NCI-H2107 (cell line): ENCODE results near the gene MAGEA10.
"Not testable (repeated sequence)": the region's sequence is repeated elsewhere in the genome, so short reads cannot be mapped to it uniquely, and the experiment has no call there.

ENCODE experiments used
- DNase-seq: peaks from one replicate; lab custom pipeline; 2025; lab: John Stamatoyannopoulos, UW

Gene MAGEA10

DNA sequence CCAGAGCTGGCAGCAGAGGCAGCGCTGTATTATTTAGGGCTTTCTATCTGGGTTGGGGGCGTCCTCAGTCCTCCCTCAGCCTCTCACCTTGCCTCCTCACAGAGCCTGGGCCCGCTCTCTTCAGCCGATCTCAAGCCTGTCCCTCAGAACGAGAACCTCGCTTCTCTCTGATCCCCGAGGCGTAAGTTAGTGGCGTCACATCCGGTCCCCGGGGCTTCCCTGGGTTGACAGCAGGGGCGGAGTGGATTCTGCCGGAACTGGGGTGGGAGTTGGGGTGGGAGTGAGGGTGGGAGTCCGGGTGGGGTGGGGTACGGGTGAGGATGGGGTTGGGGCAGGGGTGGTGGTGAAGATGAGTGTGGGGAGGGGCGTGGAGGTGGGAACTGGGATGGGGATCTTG, at the start of gene MAGEA10:
TSS of gene MAGEA10 (minus strand) at position 190 of the 397 bp plus-strand sequence. CDS start 2,957 bp downstream, outside the sequence.
- DNase-seq: no peak

GRCh38 chrX:152177497-152178269, 39.3 kb upstream of the MAGEA10 start:
- DNase-seq: no peak

GRCh38 chrX:152177052-152177451, 38.7 kb upstream of the MAGEA10 start:
- no peak for DNase-seq

DNA sequence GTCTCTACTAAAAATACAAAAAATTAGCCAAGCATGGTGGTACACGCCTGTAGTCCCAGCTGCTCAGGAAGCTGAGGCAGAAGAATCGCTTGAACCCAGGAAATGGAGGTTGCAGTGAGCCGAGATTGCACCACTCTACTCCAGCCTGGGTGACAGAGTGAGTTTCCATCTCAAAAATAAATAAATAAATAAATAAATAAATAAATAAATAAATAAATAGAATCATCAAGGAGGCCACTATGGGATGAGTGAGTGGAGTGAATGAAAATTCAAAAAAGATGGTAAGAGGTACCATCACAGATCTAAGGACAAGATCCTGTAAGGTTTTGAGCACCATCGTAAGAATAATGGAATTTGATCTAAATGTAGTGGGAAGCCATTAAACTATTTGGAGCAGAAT, 37.5 kb upstream of the MAGEA10 start:
- not testable (repeated sequence) for DNase-seq

- not testable (repeated sequence) for DNase-seq
Observed at GRCh38 chrX:152173923-152174322, 35.5 kb upstream of the MAGEA10 start.

DNA sequence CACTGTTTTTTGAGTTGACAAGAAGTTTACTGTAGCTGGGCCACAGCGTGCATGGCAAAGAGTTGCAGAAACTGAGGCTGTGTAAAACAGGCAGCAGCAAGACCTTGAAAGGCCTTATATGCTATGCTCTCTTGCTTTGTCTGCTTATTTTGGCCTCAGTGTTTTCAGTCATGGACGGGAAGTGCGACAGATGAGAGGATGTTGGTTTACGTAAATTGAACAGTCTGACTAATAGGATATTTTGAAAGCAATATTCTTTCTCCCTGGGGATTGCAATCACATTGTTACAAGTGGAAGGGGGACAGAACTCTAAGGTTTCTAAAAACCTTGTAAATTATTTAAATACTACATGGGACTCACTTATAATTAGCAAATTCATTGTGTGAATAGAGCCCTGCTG, 32.2 kb upstream of the MAGEA10 start:
- no peak for DNase-seq

GRCh38 chrX:152165033-152165743, 26.8 kb upstream of the MAGEA10 start:
- DNase-seq: no peak

- no peak for DNase-seq
Observed at GRCh38 chrX:152157042-152157441, 18.7 kb upstream of the MAGEA10 start.

- DNase-seq: no peak
Observed at GRCh38 chrX:152155766-152156310, 17.5 kb upstream of the MAGEA10 start.

GRCh38 chrX:152154050-152154449, 15.7 kb upstream of the MAGEA10 start:
- DNase-seq: no peak

DNA sequence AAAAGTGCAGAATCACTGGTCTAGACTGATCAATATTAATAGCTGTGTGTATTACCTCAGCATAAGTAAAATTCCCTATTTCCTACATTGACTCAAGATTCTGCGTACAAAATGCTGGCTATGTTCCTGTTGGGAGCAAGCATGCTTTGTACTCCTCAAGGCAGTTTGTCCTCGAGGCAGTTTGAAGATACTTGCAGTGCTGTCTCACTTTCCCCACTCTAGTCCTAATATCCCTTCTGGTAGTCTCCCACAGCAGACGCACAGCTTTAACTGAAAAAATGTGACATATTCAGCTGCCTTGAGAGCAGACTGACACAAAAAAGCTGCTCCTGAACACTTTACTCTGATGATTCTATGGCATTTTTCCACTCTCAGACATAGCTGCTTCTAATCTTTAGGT, 12.9 kb upstream of the MAGEA10 start:
- DNase-seq: no peak

GRCh38 chrX:152149648-152150047, 11.3 kb upstream of the MAGEA10 start:
- no peak for DNase-seq

DNA sequence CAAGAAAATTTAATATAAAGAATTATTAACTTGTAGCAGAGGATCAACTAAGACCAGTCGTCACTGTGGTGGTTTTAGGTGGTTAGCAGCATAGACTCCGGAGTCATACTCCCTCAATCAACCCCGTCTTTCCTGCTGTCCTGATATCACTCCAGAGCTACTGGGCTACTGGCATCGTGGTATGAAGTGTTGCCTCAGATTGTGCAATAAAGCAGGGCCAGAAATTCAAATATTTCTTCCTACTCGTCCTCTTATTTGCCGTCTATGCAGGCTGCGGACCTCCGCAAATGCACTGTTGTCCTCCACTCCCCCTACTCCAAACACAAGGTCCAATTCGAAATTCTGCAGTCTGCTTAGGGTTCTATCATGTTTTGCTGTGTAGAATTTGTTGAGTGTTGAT, 1.2 kb upstream of the MAGEA10 start:
- no peak for DNase-seq

DNA sequence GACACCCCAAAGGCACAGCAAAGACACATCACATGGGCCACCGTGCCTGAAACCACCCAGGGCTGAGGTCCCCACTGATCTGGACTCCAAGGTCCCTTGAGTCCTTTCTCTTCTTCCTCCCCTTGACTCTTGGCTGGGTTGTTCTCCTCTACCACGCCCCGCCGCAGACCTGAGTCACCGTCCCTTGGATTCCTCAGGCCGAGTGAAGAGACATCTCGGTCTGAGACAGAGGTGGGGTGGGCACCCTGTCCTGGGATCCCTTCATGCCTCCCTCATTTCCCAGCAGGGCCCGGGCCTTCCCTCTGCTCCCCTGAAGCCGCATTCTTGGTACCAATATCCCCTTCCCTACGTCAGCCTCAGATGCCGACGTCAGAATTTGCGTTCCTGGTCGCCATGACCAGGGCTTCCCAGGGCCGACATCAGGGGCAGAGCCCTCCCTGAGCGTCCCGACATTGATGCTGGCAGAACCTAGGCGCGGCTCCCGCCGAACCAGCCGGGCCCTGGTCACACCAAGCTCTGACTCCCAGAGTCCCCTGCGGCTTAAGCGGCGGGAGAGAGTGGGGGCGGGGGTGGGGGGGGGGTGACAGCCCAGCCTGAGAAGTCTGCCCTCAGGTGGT, 498 bp downstream of the MAGEA10 start:
- DNase-seq: no peak

GRCh38 chrX:152136312-152136711, 2.1 kb downstream of the MAGEA10 start:
- no peak for DNase-seq

- DNase-seq: no peak
Observed at GRCh38 chrX:152131525-152131924, 6.9 kb downstream of the MAGEA10 start.

DNA sequence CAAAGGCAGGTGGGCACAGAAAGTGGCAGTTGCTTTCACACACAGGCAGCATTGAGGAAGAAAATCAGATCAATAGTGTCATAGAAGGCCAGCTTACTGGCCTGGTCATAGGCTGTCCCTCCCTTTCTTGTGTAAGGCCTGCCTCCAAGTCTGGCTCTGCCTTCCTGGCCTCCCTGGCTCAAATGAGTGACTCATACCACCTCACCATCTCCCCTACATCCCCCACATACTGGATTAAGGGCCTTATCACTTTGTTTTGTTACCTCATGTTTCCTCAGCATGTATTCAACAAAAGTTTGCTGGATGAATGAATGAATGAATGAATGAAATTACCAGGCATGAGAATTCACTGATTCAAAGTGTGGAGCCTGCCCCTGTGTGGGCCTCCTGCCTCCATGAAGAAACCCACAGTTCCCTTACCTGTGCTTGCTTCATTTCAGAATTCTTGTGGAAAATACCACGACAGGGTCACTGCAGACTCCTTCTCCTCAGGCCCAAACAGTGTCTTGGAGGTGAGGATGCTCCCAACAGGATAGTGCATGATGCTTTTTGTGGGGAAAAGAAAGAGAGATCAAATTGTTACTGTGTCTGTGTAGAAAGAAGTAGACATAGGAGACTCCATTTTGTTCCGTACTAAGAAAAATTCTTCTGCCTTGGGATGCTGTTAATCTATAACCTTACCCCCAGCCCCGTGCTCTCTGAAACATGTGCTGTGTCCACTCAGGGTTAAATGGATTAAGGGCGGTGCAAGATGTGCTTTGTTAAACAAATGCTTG, 9.1 kb downstream of the MAGEA10 start:
- DNase-seq: not testable (repeated sequence)

- DNase-seq: no peak
Observed at GRCh38 chrX:152117305-152117704, 21.1 kb downstream of the MAGEA10 start.

DNA sequence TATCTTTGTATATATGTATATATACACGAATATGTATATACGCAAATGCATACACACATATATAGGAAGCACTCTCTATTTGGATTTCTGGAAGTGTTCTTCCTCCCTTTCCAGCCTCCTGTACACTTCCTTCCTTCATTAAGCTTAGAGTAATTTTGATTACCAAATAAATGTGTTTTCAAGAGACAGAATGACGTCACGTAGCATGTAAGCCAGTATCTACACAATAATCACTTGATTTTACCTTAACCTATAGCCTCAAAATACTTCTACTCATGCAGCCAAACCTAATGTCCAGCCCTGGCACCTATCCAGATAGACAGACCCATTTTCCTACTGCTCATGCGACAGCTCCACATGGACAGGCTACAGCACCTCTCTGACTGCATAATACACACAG, 29.9 kb downstream of the MAGEA10 start:
- no peak for DNase-seq

DNA sequence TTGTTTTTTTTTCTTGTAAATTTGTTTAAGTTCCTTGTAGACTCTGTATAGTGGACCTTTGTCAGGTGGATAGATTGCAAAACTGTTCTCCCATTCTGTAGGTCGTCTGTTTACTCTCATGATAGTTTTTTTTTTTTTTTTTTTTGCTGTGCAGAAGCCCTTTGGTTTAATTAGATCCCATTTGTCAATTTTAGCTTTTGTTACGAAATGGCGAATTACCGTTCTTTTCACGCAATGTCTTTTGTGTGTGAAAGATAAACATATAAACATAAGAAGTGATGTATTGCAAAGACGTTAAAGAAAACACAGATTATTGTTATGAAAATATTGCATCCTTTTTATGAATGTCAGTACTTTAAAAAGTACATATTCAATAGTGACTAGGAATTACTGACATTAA, 34.5 kb downstream of the MAGEA10 start:
- no peak for DNase-seq

- no peak for DNase-seq
Observed at GRCh38 chrX:152086141-152086540, 52.2 kb downstream of the MAGEA10 start.
